OCI-LY1 (cell line): ENCODE results near the gene MPRIP.
A peak's percentile ranks its signal among the peaks of the same experiment; 100 is the strongest.
"Not testable (repeated sequence)": the region's sequence is repeated elsewhere in the genome, so short reads cannot be mapped to it uniquely, and the experiment has no call there.

Source experiments
- H2AFZ ChIP-seq: fragments of 200-600 bp; sonication (generic), shearing (Covaris generic); 2 replicates; pipeline ENCODE4 v1.6.0; 2014; ENCODE audit warnings: antibody characterized with exemption, mild to moderate bottlenecking, low read length
- H3F3A ChIP-seq: fragments of 200-600 bp; sonication (generic), shearing (Covaris generic); 2 replicates; pipeline ENCODE4 v1.6.0; 2014; ENCODE audit warnings: mild to moderate bottlenecking, antibody characterized with exemption, low read length, moderate library complexity; ENCODE audit not compliant: insufficient read depth
- H3K27ac ChIP-seq: fragments of 200-600 bp; sonication (generic); 2 replicates; pipeline ENCODE4 v1.5.1; 2014; ENCODE audit warnings: low read length, mixed run types, mild to moderate bottlenecking, low read depth; ENCODE audit not compliant: poor library complexity, severe bottlenecking
- H3K27me3 ChIP-seq: fragments of 200-600 bp; sonication (generic); 2 replicates; pipeline ENCODE4 v1.6.0; 2014; ENCODE audit warnings: antibody characterized with exemption, mild to moderate bottlenecking, low read length, moderate library complexity; ENCODE audit not compliant: insufficient read depth
- H3K36me3 ChIP-seq: fragments of 200-600 bp; sonication (generic); 2 replicates; pipeline ENCODE4 v1.6.1; 2014; ENCODE audit warnings: mild to moderate bottlenecking, antibody characterized with exemption, low read length, moderate library complexity, mixed read lengths; ENCODE audit not compliant: insufficient read depth
- H3K4me1 ChIP-seq: fragments of 200-600 bp; sonication (generic); 2 replicates; pipeline ENCODE4 v1.5.1; 2014; ENCODE audit warnings: mild to moderate bottlenecking, low read length, moderate library complexity; ENCODE audit not compliant: insufficient read depth, severe bottlenecking
- H3K4me2 ChIP-seq: fragments of 200-600 bp; sonication (generic), shearing (Covaris generic); 2 replicates; pipeline ENCODE4 v1.6.1; 2014; ENCODE audit warnings: low read length
- H3K4me3 ChIP-seq: fragments of 200-600 bp; sonication (generic); 2 replicates; pipeline ENCODE4 v1.5.1; 2014; ENCODE audit warnings: low read length, low read depth, mild to moderate bottlenecking, mixed read lengths; ENCODE audit not compliant: poor library complexity, severe bottlenecking
- H3K79me2 ChIP-seq: fragments of 200-600 bp; shearing (Covaris generic); 2 replicates; pipeline ENCODE4 v1.6.1; 2016; ENCODE audit warnings: mixed run types, low read length, mixed read lengths; ENCODE audit not compliant: insufficient read depth
- H3K9ac ChIP-seq: fragments of 200-600 bp; sonication (generic), shearing (Covaris generic); 2 replicates; pipeline ENCODE4 v1.6.1; 2014; ENCODE audit warnings: mild to moderate bottlenecking, low read length, mixed read lengths
- H3K9me2 ChIP-seq: fragments of 200-600 bp; sonication (generic), shearing (Covaris generic); 2 replicates; pipeline ENCODE4 v1.6.1; 2014; ENCODE audit warnings: low read depth, mild to moderate bottlenecking, low read length, mixed read lengths
- H3K9me3 ChIP-seq: fragments of 200-600 bp; shearing (Covaris generic); 2 replicates; pipeline ENCODE4 v1.6.1; 2014; ENCODE audit warnings: low read length, mixed read lengths
- H4K20me1 ChIP-seq: fragments of 200-600 bp; sonication (generic), shearing (Covaris generic); 2 replicates; pipeline ENCODE4 v1.6.0; 2016; ENCODE audit warnings: mild to moderate bottlenecking, low read length; ENCODE audit not compliant: insufficient read depth
- EZH2 ChIP-seq: fragments of 200-600 bp; sonication (generic), shearing (Covaris generic); IDR thresholded peaks from 2 replicates; pipeline ENCODE4 v1.8.0; 2017; ENCODE audit warnings: borderline replicate concordance, mixed run types, mild to moderate bottlenecking, antibody characterized with exemption, low read length, moderate library complexity, mixed read lengths
- TF ChIP-seq, protein P1 (sequence below): fragments of 200-600 bp; sonication (generic), shearing (Covaris generic); IDR thresholded peaks from 2 replicates; pipeline ENCODE4 v1.5.1; 2017; ENCODE audit warnings: mild to moderate bottlenecking, antibody characterized with exemption, low read length, moderate library complexity, mixed read lengths

Gene MPRIP

DNA sequence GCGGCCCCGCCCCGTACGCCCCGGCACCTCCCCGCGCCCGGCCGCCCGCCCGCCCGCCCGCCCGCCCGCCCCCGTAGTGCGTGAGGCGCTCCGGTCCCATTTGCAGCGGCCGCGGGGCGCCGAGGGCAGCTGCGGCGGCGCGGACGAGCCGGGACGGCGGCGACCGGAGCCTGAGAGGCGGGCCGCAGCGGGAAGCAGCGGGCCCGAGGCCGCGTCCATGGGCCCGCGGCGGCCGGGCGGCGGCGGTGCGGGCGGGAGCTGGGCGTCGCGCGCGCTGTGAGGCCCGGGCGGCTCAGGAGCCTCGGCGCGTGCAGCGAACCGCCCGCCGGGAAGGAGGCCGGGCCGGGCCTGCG lies at the start of gene MPRIP:
TSS of gene MPRIP (plus strand) at position 74 of the 353 bp plus-strand sequence. CDS start 392 bp downstream, outside the sequence.
- Histone ChIP-seq H3K9ac (peak within 1 kb of the TSS; percentile 94), H3K9me3 (peaks cover 3% of the 10 kb centered on the region), H3F3A (no peaks in the 10 kb centered on the region), H3K4me1 (peaks cover 34% of the 10 kb centered on the region), H3K4me2 (peak within 1 kb of the TSS; percentile 93), H3K27me3 (no peaks in the 10 kb centered on the region), H3K27ac (no peak within 1 kb of the TSS), H3K36me3 (peaks cover 5% of the 10 kb centered on the region), H3K79me2 (peaks cover 42% of the 10 kb centered on the region), H3K9me2 (no peaks in the 10 kb centered on the region), H4K20me1 (no peaks in the 10 kb centered on the region), H3K4me3 (peak within 1 kb of the TSS; percentile 90), H2AFZ (peak within 1 kb of the TSS; percentile 91; the same call in 1 of the 2 replicates)
- TF ChIP-seq, protein P1, sequence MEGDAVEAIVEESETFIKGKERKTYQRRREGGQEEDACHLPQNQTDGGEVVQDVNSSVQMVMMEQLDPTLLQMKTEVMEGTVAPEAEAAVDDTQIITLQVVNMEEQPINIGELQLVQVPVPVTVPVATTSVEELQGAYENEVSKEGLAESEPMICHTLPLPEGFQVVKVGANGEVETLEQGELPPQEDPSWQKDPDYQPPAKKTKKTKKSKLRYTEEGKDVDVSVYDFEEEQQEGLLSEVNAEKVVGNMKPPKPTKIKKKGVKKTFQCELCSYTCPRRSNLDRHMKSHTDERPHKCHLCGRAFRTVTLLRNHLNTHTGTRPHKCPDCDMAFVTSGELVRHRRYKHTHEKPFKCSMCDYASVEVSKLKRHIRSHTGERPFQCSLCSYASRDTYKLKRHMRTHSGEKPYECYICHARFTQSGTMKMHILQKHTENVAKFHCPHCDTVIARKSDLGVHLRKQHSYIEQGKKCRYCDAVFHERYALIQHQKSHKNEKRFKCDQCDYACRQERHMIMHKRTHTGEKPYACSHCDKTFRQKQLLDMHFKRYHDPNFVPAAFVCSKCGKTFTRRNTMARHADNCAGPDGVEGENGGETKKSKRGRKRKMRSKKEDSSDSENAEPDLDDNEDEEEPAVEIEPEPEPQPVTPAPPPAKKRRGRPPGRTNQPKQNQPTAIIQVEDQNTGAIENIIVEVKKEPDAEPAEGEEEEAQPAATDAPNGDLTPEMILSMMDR, result no peak
- no peak for TF ChIP-seq EZH2

DNA sequence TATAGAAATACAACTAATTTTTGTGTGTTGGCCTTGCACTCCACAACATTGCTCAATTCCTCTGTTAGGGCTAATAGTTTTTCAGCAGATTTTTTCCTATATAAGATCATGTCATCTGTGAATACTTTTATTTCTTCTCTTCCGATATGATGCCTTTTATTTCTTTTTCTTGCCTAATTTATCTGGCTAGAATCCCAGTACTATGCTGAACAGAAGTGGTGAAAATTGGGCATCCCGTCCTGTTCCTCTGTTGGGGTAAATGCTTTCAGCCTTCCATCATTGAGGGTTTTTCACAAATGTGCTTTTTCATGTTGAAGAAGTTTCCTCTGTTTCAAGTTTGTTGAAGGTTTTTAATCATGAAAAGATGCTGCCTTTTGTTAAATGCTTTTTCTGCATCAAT lies 47.6 kb upstream of the MPRIP start:
- Histone ChIP-seq H3K9ac (no peak overlapping the region), H3F3A (no peaks in the 10 kb centered on the region), H3K4me1 (peaks cover 17% of the 10 kb centered on the region), H3K36me3 (no peaks in the 10 kb centered on the region), H3K4me3 (no peak overlapping the region), H3K9me3 (no peaks in the 10 kb centered on the region), H4K20me1 (no peaks in the 10 kb centered on the region), H3K9me2 (no peaks in the 10 kb centered on the region), H3K27me3 (no peaks in the 10 kb centered on the region), H2AFZ (no peak overlapping the region), H3K4me2 (no peak overlapping the region), H3K27ac (no peak overlapping the region), H3K79me2 (no peaks in the 10 kb centered on the region)
- TF ChIP-seq, protein P1, result no peak
- TF ChIP-seq EZH2, result no peak

- H3K27ac ChIP-seq, result no peak overlapping the region
- no peaks in the 10 kb centered on the region for H3K9me3 ChIP-seq
- TF ChIP-seq, protein P1, result no peak
- TF ChIP-seq EZH2, result no peak
- H3K79me2 ChIP-seq, result no peaks in the 10 kb centered on the region
- H2AFZ ChIP-seq, result no peak overlapping the region
- peaks cover 4% of the 10 kb centered on the region for H3K4me1 ChIP-seq
- no peaks in the 10 kb centered on the region for H3K36me3 ChIP-seq
- H3K27me3 ChIP-seq, result no peaks in the 10 kb centered on the region
- no peak overlapping the region for H3K4me3 ChIP-seq
- no peaks in the 10 kb centered on the region for H3K9me2 ChIP-seq
- no peak overlapping the region for H3K4me2 ChIP-seq
- H4K20me1 ChIP-seq, result no peaks in the 10 kb centered on the region
- H3F3A ChIP-seq, result no peaks in the 10 kb centered on the region
- H3K9ac ChIP-seq, result no peak overlapping the region
These were observed 46.3 kb upstream of the MPRIP start for GRCh38 chr17:16995930-16996329.

DNA sequence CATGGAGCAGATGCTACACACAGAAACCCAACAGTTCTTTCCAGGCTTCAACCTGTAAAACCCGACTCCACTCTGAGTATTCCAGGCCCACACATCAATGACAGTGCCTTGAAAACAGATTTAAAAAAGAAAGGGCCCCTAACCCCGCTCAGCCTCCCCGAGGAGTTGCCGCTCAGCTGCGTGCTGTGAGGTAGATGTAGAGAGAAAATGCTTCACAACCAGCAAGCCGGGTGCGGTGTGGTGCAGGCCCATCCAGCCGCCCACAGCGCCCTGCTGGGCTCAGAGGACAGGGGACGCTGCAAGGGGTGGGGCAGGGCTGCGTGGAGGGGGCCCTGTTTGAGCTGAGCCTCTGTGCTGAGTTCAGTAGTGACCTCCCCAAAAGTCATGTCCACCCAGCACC lies 45.5 kb upstream of the MPRIP start:
- not testable (repeated sequence) for H3K79me2 ChIP-seq, H3K9me3 ChIP-seq, H3K36me3 ChIP-seq, H3F3A ChIP-seq, H3K4me2 ChIP-seq, H2AFZ ChIP-seq, H3K9ac ChIP-seq, H3K4me1 ChIP-seq, H3K27ac ChIP-seq, H3K9me2 ChIP-seq, H4K20me1 ChIP-seq, H3K27me3 ChIP-seq, H3K4me3 ChIP-seq
